Uterus (tissue), 4 donors: ENCODE measurements around the gene ATL2. TPM values are rescaled to one million over a fixed set of nuclear protein-coding genes. Genes with fewer than 3 reads are reported as not detected.
A peak's percentile ranks its signal among the peaks of the same experiment; 100 is the strongest.
"Not testable (repeated sequence)": the region's sequence is repeated elsewhere in the genome, so short reads cannot be mapped to it uniquely, and the experiment has no call there.

Experiments
- DNase-seq, 2 donors: peaks; one replicate each; pipeline ENCODE4 v3.0.0-alpha.2; 2019 to 2020
- H3K27ac ChIP-seq, 2 donors: fragments of 200-600 bp; sonication (generic); 1 replicate in 1 of 2; 2 replicates in 1 of 2; pipeline ENCODE4 v1.5.1; 2016 to 2018
- H3K27me3 ChIP-seq, 2 donors: fragments of 200-600 bp; sonication (generic); one replicate each; pipeline ENCODE4 v1.5.1; 2018 to 2019; ENCODE audit warnings: control low read depth in 1 of 2
- H3K36me3 ChIP-seq, 2 donors: fragments of 200-600 bp; sonication (generic); one replicate each; pipeline ENCODE4 v1.5.1; 2019; ENCODE audit warnings: control low read depth in 1 of 2
- H3K4me1 ChIP-seq, 2 donors: fragments of 200-600 bp; sonication (generic); one replicate each; pipeline ENCODE4 v1.5.1; 2018 to 2019; ENCODE audit warnings: control low read depth in 1 of 2
- H3K4me3 ChIP-seq, 2 donors: fragments of 200-600 bp; sonication (generic); 1 replicate in 1 of 2; 2 replicates in 1 of 2; pipeline ENCODE4 v1.5.1; 2018 to 2019; ENCODE audit warnings: mild to moderate bottlenecking in 1 of 2
- H3K9me3 ChIP-seq, 2 donors: fragments of 200-600 bp; sonication (generic); one replicate each; pipeline ENCODE4 v1.5.1; 2019; ENCODE audit warnings: control low read depth in 1 of 2
- CTCF ChIP-seq, 4 experiments: fragments of 200-600 bp in 2 of 4; fragments of 450-650 bp in 2 of 4; sonication (generic) in 2 of 4; IDR thresholded peaks; one replicate each; pipeline ENCODE4 v1.5.1; 2016 to 2019; ENCODE audit warnings: antibody characterized with exemption in 4 of 4, mild to moderate bottlenecking in 2 of 4, moderate library complexity in 1 of 4
- POLR2A ChIP-seq, 2 donors: fragments of 450-650 bp; IDR thresholded peaks; one replicate each; pipeline ENCODE4 v1.6.1; 2016; ENCODE audit warnings: antibody characterized with exemption in 2 of 2, mild to moderate bottlenecking in 1 of 2, moderate library complexity in 1 of 2
- intact Hi-C: fragments of 100-400 bp; cut with DNase I; formaldehyde crosslinking; loops from one replicate; pipeline ENCODE4 v1.15.1; 2023; ENCODE audit warnings: low total_unique reads
- total RNA-seq, 4 donors: library from RNA; depleted of rRNA in 3 of 4; stranded (reverse); fragments of >200 nt in 3 of 4; gene quantifications; one replicate each; pipeline versions ENCODE4 v1.1.0 to v1.2.4, GENCODE V29; 2014 to 2023
- donor health status: DM: yes; HTN: yes; CAD: no.

The ATL2 gene
- total RNA-seq, 4 donors from 2014 or later: 90.9 to 404 (median 140) TPM

- intact Hi-C loops: no loop called here
- no peak for TF ChIP-seq CTCF (IDR thresholded peaks at IDR 0.05)
- TF ChIP-seq POLR2A (IDR thresholded peaks at IDR 0.05): no peak
Measured at GRCh38 chr2:38330754-38331153, 46.3 kb downstream of the ATL2 start.

DNA sequence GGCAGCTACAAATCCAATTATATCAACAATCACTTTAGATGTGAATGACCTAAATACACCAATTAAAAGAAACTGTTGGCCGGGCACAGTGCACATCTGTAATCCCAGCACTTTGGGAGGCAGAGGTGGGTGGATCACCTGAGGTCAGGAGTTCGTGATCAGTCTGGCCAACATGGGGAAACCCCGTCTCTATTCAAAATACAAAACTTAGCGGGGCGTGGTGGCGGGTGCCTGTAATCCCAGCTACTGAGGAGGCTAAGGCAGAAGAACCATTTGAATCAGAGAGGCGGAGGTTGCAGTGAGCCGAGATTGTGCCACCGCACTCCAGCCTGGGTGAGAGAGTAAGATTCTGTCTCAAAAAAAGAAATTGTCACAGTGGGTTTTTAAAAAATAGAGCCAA, 49.5 kb downstream of the ATL2 start:
- Histone ChIP-seq H3K27ac (no peak overlapping the region), H3K36me3 (no peaks in the 10 kb centered on the region), H3K27me3 (peaks cover 0 to 3% of the 10 kb centered on the region in 2 donors), H3K4me3 (no peak overlapping the region), H3K4me1 (no peaks in the 10 kb centered on the region), H3K9me3 (peaks cover 0 to 11% of the 10 kb centered on the region in 2 donors)
- no peak for DNase-seq
- intact Hi-C loops: no loop called here
- TF ChIP-seq CTCF (IDR thresholded peaks at IDR 0.05): no peak
- no peak for TF ChIP-seq POLR2A (IDR thresholded peaks at IDR 0.05)

More at GRCh38 chr2:38330754-38331153, 46.3 kb downstream of the ATL2 start:
- Histone ChIP-seq H3K4me3 (no peak overlapping the region), H3K27me3 (peaks cover 0 to 3% of the 10 kb centered on the region in 2 donors), H3K36me3 (no peaks in the 10 kb centered on the region), H3K27ac (no peak overlapping the region), H3K9me3 (peaks cover 0 to 11% of the 10 kb centered on the region in 2 donors), H3K4me1 (no peaks in the 10 kb centered on the region)
- no peak for DNase-seq

DNA sequence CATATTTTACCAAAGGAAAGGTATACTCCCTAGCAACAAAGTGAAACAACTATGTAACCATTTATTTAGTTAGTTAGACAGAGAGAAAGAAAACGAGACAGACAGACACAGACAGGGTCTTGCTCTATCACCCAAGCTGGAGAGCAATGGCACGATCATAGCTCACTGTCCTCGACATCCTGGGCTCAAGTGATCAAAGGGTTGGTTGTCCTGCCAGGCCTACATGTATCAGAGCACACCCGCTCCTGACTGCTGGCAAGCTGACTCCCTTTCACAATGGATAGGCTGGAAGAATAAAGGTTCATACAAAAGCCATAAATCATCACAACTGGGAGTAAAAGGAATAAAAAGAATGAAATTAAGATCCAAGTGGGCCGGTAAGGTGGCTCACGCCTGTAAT, 53.5 kb downstream of the ATL2 start:
- no peaks in the 10 kb centered on the region for H3K4me1 ChIP-seq
- intact Hi-C loops: no loop called here
- peak overlapping the region; percentile 4 to 17 for H3K27ac ChIP-seq
- peaks cover 0 to 3% of the 10 kb centered on the region in 2 donors for H3K27me3 ChIP-seq
- H3K36me3 ChIP-seq: no peaks in the 10 kb centered on the region
- H3K4me3 ChIP-seq: no peak overlapping the region
- TF ChIP-seq CTCF (IDR thresholded peaks at IDR 0.05) (no peak), POLR2A (IDR thresholded peaks at IDR 0.05) (no peak)
- no peak for DNase-seq
- no peaks in the 10 kb centered on the region for H3K9me3 ChIP-seq

DNA sequence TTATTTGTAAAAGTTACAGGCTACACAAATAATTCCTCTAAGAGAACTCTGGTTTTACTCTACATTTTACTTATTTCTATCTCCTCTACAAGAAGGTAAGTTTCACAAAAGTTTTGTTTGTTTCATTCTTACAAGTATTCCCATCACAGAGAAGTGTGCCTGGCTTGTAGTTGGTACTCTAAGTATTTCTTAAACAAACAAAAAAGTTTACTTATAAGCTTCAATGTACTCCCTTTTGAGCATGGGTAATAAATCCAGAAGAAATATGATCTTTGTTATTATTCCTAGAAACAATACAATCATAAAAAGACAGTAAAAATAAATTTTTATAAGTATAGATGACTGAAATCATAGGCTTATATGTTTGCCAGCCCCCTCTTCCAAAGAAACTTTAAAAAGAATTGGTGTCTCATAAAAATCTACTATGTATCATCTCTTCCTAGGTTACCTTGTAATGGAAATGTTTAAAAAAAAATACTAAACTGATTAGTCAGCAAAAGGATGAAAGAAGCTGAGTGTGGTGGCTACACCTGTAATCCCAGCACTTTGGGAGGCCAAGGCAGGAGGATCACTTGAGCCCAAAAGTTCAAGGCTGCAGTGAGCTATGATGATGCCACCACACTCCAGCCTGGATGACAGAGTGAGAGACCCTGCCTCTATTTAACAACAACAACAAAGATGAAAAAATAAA, 54.7 kb downstream of the ATL2 start:
- Histone ChIP-seq H3K4me3 (no peak overlapping the region), H3K4me1 (no peaks in the 10 kb centered on the region), H3K36me3 (no peaks in the 10 kb centered on the region), H3K9me3 (no peaks in the 10 kb centered on the region), H3K27ac (peak overlapping the region in 1 of 2 donors; percentile 27), H3K27me3 (peaks cover 0 to 3% of the 10 kb centered on the region in 2 donors)
- intact Hi-C loops: no loop called here
- no peak for DNase-seq
- no peak for TF ChIP-seq POLR2A (IDR thresholded peaks at IDR 0.05)
- no peak for TF ChIP-seq CTCF (IDR thresholded peaks at IDR 0.05)

DNA sequence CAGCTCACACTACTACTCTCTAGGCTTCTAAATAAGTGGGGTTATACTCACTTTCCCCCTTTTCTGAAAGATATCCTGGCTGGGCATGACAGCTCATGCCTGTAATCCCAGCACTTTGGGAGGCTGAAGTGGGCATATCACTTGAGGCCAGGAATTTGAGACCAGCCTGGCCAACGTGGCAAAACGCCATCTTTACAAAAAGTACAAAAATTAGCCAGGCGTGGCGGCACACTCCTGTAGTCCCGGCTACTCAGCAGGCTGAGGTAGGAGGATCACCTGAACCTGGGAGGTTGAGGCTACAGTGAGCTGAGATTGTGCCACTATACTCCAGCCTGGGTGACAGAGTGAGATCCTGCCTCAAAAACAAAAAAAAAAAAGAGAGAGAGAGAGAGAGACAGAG, 57.8 kb downstream of the ATL2 start:
- H3K27me3 ChIP-seq, H3K9me3 ChIP-seq, DNase-seq, H3K4me1 ChIP-seq, H3K27ac ChIP-seq, H3K4me3 ChIP-seq, intact Hi-C loops, H3K36me3 ChIP-seq: not testable (repeated sequence)
